ENCODE measurements around the gene RAPGEF6.

RAPGEF6 gene

GRCh38 chr5:131539251-131539650 is 95.8 kb downstream of the RAPGEF6 start:
- TF ChIP-seq, protein P1, sequence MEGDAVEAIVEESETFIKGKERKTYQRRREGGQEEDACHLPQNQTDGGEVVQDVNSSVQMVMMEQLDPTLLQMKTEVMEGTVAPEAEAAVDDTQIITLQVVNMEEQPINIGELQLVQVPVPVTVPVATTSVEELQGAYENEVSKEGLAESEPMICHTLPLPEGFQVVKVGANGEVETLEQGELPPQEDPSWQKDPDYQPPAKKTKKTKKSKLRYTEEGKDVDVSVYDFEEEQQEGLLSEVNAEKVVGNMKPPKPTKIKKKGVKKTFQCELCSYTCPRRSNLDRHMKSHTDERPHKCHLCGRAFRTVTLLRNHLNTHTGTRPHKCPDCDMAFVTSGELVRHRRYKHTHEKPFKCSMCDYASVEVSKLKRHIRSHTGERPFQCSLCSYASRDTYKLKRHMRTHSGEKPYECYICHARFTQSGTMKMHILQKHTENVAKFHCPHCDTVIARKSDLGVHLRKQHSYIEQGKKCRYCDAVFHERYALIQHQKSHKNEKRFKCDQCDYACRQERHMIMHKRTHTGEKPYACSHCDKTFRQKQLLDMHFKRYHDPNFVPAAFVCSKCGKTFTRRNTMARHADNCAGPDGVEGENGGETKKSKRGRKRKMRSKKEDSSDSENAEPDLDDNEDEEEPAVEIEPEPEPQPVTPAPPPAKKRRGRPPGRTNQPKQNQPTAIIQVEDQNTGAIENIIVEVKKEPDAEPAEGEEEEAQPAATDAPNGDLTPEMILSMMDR (IDR thresholded peaks at IDR 0.05; ENCODE audit: control insufficient read depth, extremely low read depth, insufficient read depth) = no peak
- no peak for DNase-seq (ENCODE audit: low read depth)
- H3K4me3 ChIP-seq (ENCODE audit: low read depth, low read length) = no peak overlapping the region

GRCh38 chr5:131538177-131538593 is 96.8 kb downstream of the RAPGEF6 start:
- H3K4me3 ChIP-seq (ENCODE audit: low read depth, low read length) = no peak overlapping the region
- TF ChIP-seq, protein P1 (IDR thresholded peaks at IDR 0.05; ENCODE audit: control insufficient read depth, extremely low read depth, insufficient read depth) = no peak
- no peak for DNase-seq (ENCODE audit: low read depth)

DNA sequence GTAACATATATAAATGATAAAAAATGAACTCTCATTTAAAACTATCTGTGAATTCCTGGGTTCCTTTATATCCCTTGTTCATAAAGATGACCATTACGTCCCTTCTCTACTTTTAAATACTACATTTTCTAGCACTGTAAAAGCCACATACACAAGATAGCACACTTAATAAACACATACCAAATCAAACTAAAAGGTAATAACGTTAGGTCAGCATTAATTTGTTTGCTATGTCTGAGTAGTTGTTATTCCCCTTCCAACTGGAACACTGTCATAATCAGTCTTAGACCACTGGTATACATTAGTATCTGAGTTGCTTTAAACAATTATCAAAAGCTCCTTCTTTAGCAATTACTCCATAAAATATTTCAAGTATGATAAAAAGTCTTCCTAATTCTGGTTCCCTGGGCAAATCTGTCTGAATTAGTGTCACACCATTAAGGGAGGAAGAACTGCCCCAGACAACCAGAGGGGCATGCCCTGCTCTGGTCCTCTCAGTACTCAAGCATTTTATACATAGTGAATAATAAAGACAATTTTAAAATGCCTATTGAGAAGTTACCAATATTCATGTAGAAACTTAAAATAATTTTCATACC is 98.1 kb downstream of the RAPGEF6 start:
- H3K4me3 ChIP-seq (ENCODE audit: low read depth, low read length) = no peak overlapping the region
- DNase-seq (ENCODE audit: low read depth) = no peak
- TF ChIP-seq, protein P1 (IDR thresholded peaks at IDR 0.05; ENCODE audit: control insufficient read depth, extremely low read depth, insufficient read depth) = no peak

- DNase-seq (ENCODE audit: low read depth) = no peak
- TF ChIP-seq, protein P1 (IDR thresholded peaks at IDR 0.05; ENCODE audit: control insufficient read depth, extremely low read depth, insufficient read depth) = no peak
- no peak overlapping the region for H3K4me3 ChIP-seq (ENCODE audit: low read depth, low read length)
Observed at GRCh38 chr5:131536211-131536826, 98.7 kb downstream of the RAPGEF6 start.

GRCh38 chr5:131534974-131535373 is 100.1 kb downstream of the RAPGEF6 start:
- DNase-seq (ENCODE audit: low read depth) = no peak
- no peak overlapping the region for H3K4me3 ChIP-seq (ENCODE audit: low read depth, low read length)
- TF ChIP-seq, protein P1 (IDR thresholded peaks at IDR 0.05; ENCODE audit: control insufficient read depth, extremely low read depth, insufficient read depth) = no peak

GRCh38 chr5:131533836-131534235 is 101.2 kb downstream of the RAPGEF6 start:
- no peak for DNase-seq (ENCODE audit: low read depth)
- no peak overlapping the region for H3K4me3 ChIP-seq (ENCODE audit: low read depth, low read length)
- TF ChIP-seq, protein P1 (IDR thresholded peaks at IDR 0.05; ENCODE audit: control insufficient read depth, extremely low read depth, insufficient read depth) = 0 out of 2 replicates have a peak, but pooled peaks have one; percentile 10

All from LNCaP clone FGC (cell line).